Uterus (tissue), 4 donors: ENCODE results near the gene FGFR1OP2. TPM values are rescaled to one million over a fixed set of nuclear protein-coding genes. Genes with fewer than 3 reads are reported as not detected.

Experiments
- DNase-seq, 2 donors: peaks; one replicate each; pipeline ENCODE4 v3.0.0-alpha.2; 2019 to 2020
- H3K27ac ChIP-seq, 2 donors: fragments of 200-600 bp; sonication (generic); 1 replicate in 1 of 2; 2 replicates in 1 of 2; pipeline ENCODE4 v1.5.1; 2016 to 2018
- H3K27me3 ChIP-seq, 2 donors: fragments of 200-600 bp; sonication (generic); one replicate each; pipeline ENCODE4 v1.5.1; 2018 to 2019; ENCODE audit warnings: control low read depth in 1 of 2
- H3K36me3 ChIP-seq, 2 donors: fragments of 200-600 bp; sonication (generic); one replicate each; pipeline ENCODE4 v1.5.1; 2019; ENCODE audit warnings: control low read depth in 1 of 2
- H3K4me1 ChIP-seq, 2 donors: fragments of 200-600 bp; sonication (generic); one replicate each; pipeline ENCODE4 v1.5.1; 2018 to 2019; ENCODE audit warnings: control low read depth in 1 of 2
- H3K4me3 ChIP-seq, 2 donors: fragments of 200-600 bp; sonication (generic); 1 replicate in 1 of 2; 2 replicates in 1 of 2; pipeline ENCODE4 v1.5.1; 2018 to 2019; ENCODE audit warnings: mild to moderate bottlenecking in 1 of 2
- H3K9me3 ChIP-seq, 2 donors: fragments of 200-600 bp; sonication (generic); one replicate each; pipeline ENCODE4 v1.5.1; 2019; ENCODE audit warnings: control low read depth in 1 of 2
- POLR2A ChIP-seq, 2 donors: fragments of 450-650 bp; IDR thresholded peaks; one replicate each; pipeline ENCODE4 v1.6.1; 2016; ENCODE audit warnings: antibody characterized with exemption in 2 of 2, mild to moderate bottlenecking in 1 of 2, moderate library complexity in 1 of 2
- intact Hi-C: fragments of 100-400 bp; cut with DNase I; formaldehyde crosslinking; loops from one replicate; pipeline ENCODE4 v1.15.1; 2023; ENCODE audit warnings: low total_unique reads
- total RNA-seq, 4 donors: library from RNA; depleted of rRNA in 3 of 4; stranded (reverse); fragments of >200 nt in 3 of 4; gene quantifications; one replicate each; pipeline versions ENCODE4 v1.1.0 to v1.2.4, GENCODE V29; 2014 to 2023
- TF ChIP-seq, protein P1 (sequence below), 4 experiments: fragments of 200-600 bp in 2 of 4; fragments of 450-650 bp in 2 of 4; sonication (generic) in 2 of 4; IDR thresholded peaks; one replicate each; pipeline ENCODE4 v1.5.1; 2016 to 2019; ENCODE audit warnings: antibody characterized with exemption in 4 of 4, mild to moderate bottlenecking in 2 of 4, moderate library complexity in 1 of 4
- donor health status: DM: yes; HTN: yes; CAD: no.

The FGFR1OP2 gene
- total RNA-seq, 4 donors from 2014 or later = 83.0 to 222 (median 112) TPM

- intact Hi-C loops = no loop called here
- Histone ChIP-seq H3K27ac (no peak overlapping the region), H3K36me3 (no peaks in the 10 kb centered on the region), H3K4me3 (no peak overlapping the region), H3K4me1 (no peaks in the 10 kb centered on the region), H3K9me3 (no peaks in the 10 kb centered on the region), H3K27me3 (no peaks in the 10 kb centered on the region)
- DNase-seq = no peak
- TF ChIP-seq, protein P1, sequence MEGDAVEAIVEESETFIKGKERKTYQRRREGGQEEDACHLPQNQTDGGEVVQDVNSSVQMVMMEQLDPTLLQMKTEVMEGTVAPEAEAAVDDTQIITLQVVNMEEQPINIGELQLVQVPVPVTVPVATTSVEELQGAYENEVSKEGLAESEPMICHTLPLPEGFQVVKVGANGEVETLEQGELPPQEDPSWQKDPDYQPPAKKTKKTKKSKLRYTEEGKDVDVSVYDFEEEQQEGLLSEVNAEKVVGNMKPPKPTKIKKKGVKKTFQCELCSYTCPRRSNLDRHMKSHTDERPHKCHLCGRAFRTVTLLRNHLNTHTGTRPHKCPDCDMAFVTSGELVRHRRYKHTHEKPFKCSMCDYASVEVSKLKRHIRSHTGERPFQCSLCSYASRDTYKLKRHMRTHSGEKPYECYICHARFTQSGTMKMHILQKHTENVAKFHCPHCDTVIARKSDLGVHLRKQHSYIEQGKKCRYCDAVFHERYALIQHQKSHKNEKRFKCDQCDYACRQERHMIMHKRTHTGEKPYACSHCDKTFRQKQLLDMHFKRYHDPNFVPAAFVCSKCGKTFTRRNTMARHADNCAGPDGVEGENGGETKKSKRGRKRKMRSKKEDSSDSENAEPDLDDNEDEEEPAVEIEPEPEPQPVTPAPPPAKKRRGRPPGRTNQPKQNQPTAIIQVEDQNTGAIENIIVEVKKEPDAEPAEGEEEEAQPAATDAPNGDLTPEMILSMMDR (IDR thresholded peaks at IDR 0.05) = no peak
- TF ChIP-seq POLR2A (IDR thresholded peaks at IDR 0.05) = no peak
Observed at GRCh38 chr12:26928661-26929060, 9.6 kb upstream of the FGFR1OP2 start.

GRCh38 chr12:26929590-26929989 is 8.7 kb upstream of the FGFR1OP2 start:
- Histone ChIP-seq H3K9me3 (no peaks in the 10 kb centered on the region), H3K4me1 (no peaks in the 10 kb centered on the region), H3K4me3 (no peak overlapping the region), H3K36me3 (no peaks in the 10 kb centered on the region), H3K27me3 (no peaks in the 10 kb centered on the region), H3K27ac (no peak overlapping the region)
- intact Hi-C loops = no loop called here
- DNase-seq = no peak
- TF ChIP-seq, protein P1 (IDR thresholded peaks at IDR 0.05) = no peak
- no peak for TF ChIP-seq POLR2A (IDR thresholded peaks at IDR 0.05)

DNA sequence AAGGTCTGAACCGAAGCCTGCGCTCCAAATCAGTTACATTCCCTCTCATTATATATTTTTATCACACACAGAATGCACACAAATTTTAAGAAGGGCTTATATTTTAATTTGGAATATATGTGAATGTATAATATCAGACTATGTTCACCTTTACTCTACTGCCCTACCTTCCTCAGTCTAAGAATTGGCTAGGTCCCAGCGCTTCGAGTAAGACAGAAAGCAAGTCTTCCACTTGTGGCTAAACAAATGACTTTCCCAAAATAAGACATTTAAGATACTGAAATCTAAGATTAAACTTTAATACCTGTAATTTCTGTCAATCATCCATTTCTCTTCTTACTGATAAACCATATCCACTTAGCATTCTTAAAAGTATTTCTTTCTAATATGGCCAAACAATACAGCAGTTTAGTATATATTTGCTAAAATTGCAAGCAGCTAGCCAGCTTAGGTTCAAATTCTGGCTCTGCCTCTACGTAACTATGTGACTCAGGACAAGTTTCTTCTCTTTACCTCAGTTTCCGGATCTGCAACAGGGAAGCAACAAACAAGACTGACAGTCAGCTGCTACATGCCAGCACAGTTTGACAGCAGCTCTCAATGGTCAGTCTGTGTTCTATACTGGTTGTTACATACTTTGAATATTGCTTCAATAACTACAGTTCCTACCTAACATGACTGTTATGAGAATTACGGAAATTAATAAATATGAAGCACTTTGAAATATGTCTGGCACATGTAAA is 2.5 kb upstream of the FGFR1OP2 start:
- TF ChIP-seq POLR2A (IDR thresholded peaks at IDR 0.05) = no peak
- TF ChIP-seq, protein P1 (IDR thresholded peaks at IDR 0.05) = no peak
- no peak overlapping the region for H3K4me3 ChIP-seq
- no peaks in the 10 kb centered on the region for H3K36me3 ChIP-seq
- no peak for DNase-seq
- H3K27me3 ChIP-seq = no peaks in the 10 kb centered on the region
- H3K4me1 ChIP-seq = no peaks in the 10 kb centered on the region
- H3K9me3 ChIP-seq = no peaks in the 10 kb centered on the region
- H3K27ac ChIP-seq = no peak overlapping the region
- intact Hi-C loops = loop anchor here (5.0 kb wide), 1 partner anchor 76 kb away; the partner anchor contains the start of gene TM7SF3

- intact Hi-C loops = loop anchor here (5.0 kb wide), 1 partner anchor 76 kb away; the partner anchor contains the start of gene TM7SF3
- DNase-seq = no peak
- H3K4me3 ChIP-seq = peak overlapping the region; percentile 73 to 98
- H3K27me3 ChIP-seq = no peaks in the 10 kb centered on the region
- peak overlapping the region; percentile 98 to 99 for H3K27ac ChIP-seq
- no peaks in the 10 kb centered on the region for H3K4me1 ChIP-seq
- TF ChIP-seq, protein P1 (IDR thresholded peaks at IDR 0.05) = no peak
- TF ChIP-seq POLR2A (IDR thresholded peaks at IDR 0.05) = no peak
- no peaks in the 10 kb centered on the region for H3K9me3 ChIP-seq
- no peaks in the 10 kb centered on the region for H3K36me3 ChIP-seq
Observed at GRCh38 chr12:26936559-26937442, 1.5 kb upstream of the FGFR1OP2 start.
